ENCODE measurements around the gene PDLIM5. TPM values are rescaled to one million over a fixed set of nuclear protein-coding genes. Genes with fewer than 3 reads are reported as not detected.
"Not testable (repeated sequence)": the region's sequence is repeated elsewhere in the genome, so short reads cannot be mapped to it uniquely, and the experiment has no call there.

The PDLIM5 gene
- polyA plus RNA-seq, 4 donors: 47.9 to 61.4 (median 55.6) TPM

GRCh38 chr4:94459462-94460161, 7.9 kb downstream of the PDLIM5 start:
- no peak for DNase-seq (ENCODE audit: low read depth in 4 of 4, low spot score in 3 of 4)

GRCh38 chr4:94461506-94461905, 9.8 kb downstream of the PDLIM5 start:
- DNase-seq (ENCODE audit: low read depth in 4 of 4, low spot score in 3 of 4): no peak

GRCh38 chr4:94462572-94462971, 10.8 kb downstream of the PDLIM5 start:
- DNase-seq (ENCODE audit: low read depth in 4 of 4, low spot score in 3 of 4): no peak

GRCh38 chr4:94463771-94464170, 12.0 kb downstream of the PDLIM5 start:
- DNase-seq (ENCODE audit: low read depth in 4 of 4, low spot score in 3 of 4): no peak

GRCh38 chr4:94466371-94466770, 14.6 kb downstream of the PDLIM5 start:
- no peak for DNase-seq (ENCODE audit: low read depth in 4 of 4, low spot score in 3 of 4)

- no peak for DNase-seq (ENCODE audit: low read depth in 4 of 4, low spot score in 3 of 4)
These were observed 15.2 kb downstream of the PDLIM5 start for GRCh38 chr4:94466923-94467322.

- no peak for DNase-seq (ENCODE audit: low read depth in 4 of 4, low spot score in 3 of 4)
These were observed 16.5 kb downstream of the PDLIM5 start for GRCh38 chr4:94468093-94468769.

- no peak for DNase-seq (ENCODE audit: low read depth in 4 of 4, low spot score in 3 of 4)
These were observed 17.6 kb downstream of the PDLIM5 start for GRCh38 chr4:94469221-94469784.

GRCh38 chr4:94470132-94470531, 18.4 kb downstream of the PDLIM5 start:
- DNase-seq (ENCODE audit: low read depth in 4 of 4, low spot score in 3 of 4): no peak

GRCh38 chr4:94470782-94471181, 19.0 kb downstream of the PDLIM5 start:
- DNase-seq (ENCODE audit: low read depth in 4 of 4, low spot score in 3 of 4): not testable (repeated sequence)

GRCh38 chr4:94472056-94472826, 20.5 kb downstream of the PDLIM5 start:
- no peak for DNase-seq (ENCODE audit: low read depth in 4 of 4, low spot score in 3 of 4)

GRCh38 chr4:94475050-94475449, 23.3 kb downstream of the PDLIM5 start:
- no peak for DNase-seq (ENCODE audit: low read depth in 4 of 4, low spot score in 3 of 4)

GRCh38 chr4:94475794-94476193, 24.1 kb downstream of the PDLIM5 start:
- DNase-seq (ENCODE audit: low read depth in 4 of 4, low spot score in 3 of 4): no peak

GRCh38 chr4:94477227-94477626, 25.5 kb downstream of the PDLIM5 start:
- no peak for DNase-seq (ENCODE audit: low read depth in 4 of 4, low spot score in 3 of 4)

GRCh38 chr4:94478805-94479204, 27.1 kb downstream of the PDLIM5 start:
- DNase-seq (ENCODE audit: low read depth in 4 of 4, low spot score in 3 of 4): not testable (repeated sequence)

- no peak for DNase-seq (ENCODE audit: low read depth in 4 of 4, low spot score in 3 of 4)
These were observed 27.8 kb downstream of the PDLIM5 start for GRCh38 chr4:94479358-94480141.

GRCh38 chr4:94480362-94480951, 28.7 kb downstream of the PDLIM5 start:
- no peak for DNase-seq (ENCODE audit: low read depth in 4 of 4, low spot score in 3 of 4)

- DNase-seq (ENCODE audit: low read depth in 4 of 4, low spot score in 3 of 4): no peak
These were observed 32.2 kb downstream of the PDLIM5 start for GRCh38 chr4:94483895-94484294.

- DNase-seq (ENCODE audit: low read depth in 4 of 4, low spot score in 3 of 4): no peak
These were observed 33.1 kb downstream of the PDLIM5 start for GRCh38 chr4:94484818-94485217.

GRCh38 chr4:94486372-94486801, 34.6 kb downstream of the PDLIM5 start:
- DNase-seq (ENCODE audit: low read depth in 4 of 4, low spot score in 3 of 4): no peak

Data from right renal pelvis (tissue), 4 donors.